Right lobe of liver (tissue), 6 donors: ENCODE results near the gene LGALS3BP. TPM values are rescaled to one million over a fixed set of nuclear protein-coding genes. Genes with fewer than 3 reads are reported as not detected.

Source experiments
- ATAC-seq, 4 donors: fragments of 200-7000 bp; cut with Tn5 transposase; one replicate each; pipeline ENCODE4 v1.9.1; 2020; ENCODE audit warnings: mild to moderate bottlenecking in 4 of 4, moderate library complexity in 4 of 4
- DNase-seq, 3 donors: peaks; one replicate each; pipeline ENCODE4 v3.0.0-alpha.2; 2020
- H3K27ac ChIP-seq, 3 donors: fragments of 200-600 bp; one replicate each; pipeline ENCODE4 v1.8.0; 2022
- H3K27me3 ChIP-seq, 2 donors: fragments of 200-600 bp; one replicate each; pipeline ENCODE4 v1.8.0; 2022
- H3K36me3 ChIP-seq, 4 donors: fragments of 200-600 bp; sonication (generic) in 1 of 4; one replicate each; pipeline versions ENCODE4 v1.5.1 to v1.8.0; 2017 to 2022; ENCODE audit warnings: control low read depth in 1 of 4
- H3K4me1 ChIP-seq, 4 donors: fragments of 200-600 bp; sonication (generic) in 1 of 4; one replicate each; pipeline versions ENCODE4 v1.5.1 to v1.8.0; 2017 to 2022; ENCODE audit warnings: control low read depth in 1 of 4
- H3K4me3 ChIP-seq, 3 donors: fragments of 200-600 bp; one replicate each; pipeline ENCODE4 v1.8.0; 2022
- H3K9me3 ChIP-seq, 4 donors: fragments of 200-600 bp; sonication (generic) in 1 of 4; one replicate each; pipeline versions ENCODE4 v1.5.1 to v1.8.0; 2017 to 2022; ENCODE audit warnings: control low read depth in 1 of 4
- POLR2A ChIP-seq: fragments of 450-650 bp; IDR thresholded peaks from one replicate; pipeline ENCODE4 v1.6.1; 2017; ENCODE audit warnings: antibody characterized with exemption, mild to moderate bottlenecking
- WGBS: methylation state at CpG from one replicate; pipeline ENCODE4 v1.1.6; 2018; ENCODE audit warnings: low coverage, low lambda C conversion rate; ENCODE audit not compliant: insufficient coverage; ENCODE audit errors: missing lambda C conversion rate; 5-methylcytosine and 5-hydroxymethylcytosine counted together
- intact Hi-C, 2 donors: fragments of 100-400 bp; cut with DNase I; formaldehyde crosslinking; loops; one replicate each; pipeline versions ENCODE4 v1.11.2 to v1.14.1; 2022
- total RNA-seq, 6 experiments: library from RNA; depleted of rRNA in 2 of 6; stranded (reverse); fragments of >200 nt in 2 of 6; fragmentation: NEBNext Ultra II Directional in 3 of 6; extraction: Animal tissue kit (Norgen Biotek cat#: 25700) in 3 of 6; gene quantifications; one replicate each; pipeline versions ENCODE4 v1.1.0 to v1.2.4, GENCODE V29; 2016 to 2023
- TF ChIP-seq, protein P1 (sequence below), 4 donors: fragments of 200-600 bp in 3 of 4; fragments of 450-650 bp in 1 of 4; IDR thresholded peaks; one replicate each; pipeline versions ENCODE4 v1.5.1 to v1.8.0; 2016 to 2022; ENCODE audit warnings: antibody characterized with exemption in 4 of 4, mild to moderate bottlenecking in 2 of 4
- donor health status: DM: no; HTN: yes; CAD: no.
- donor health status: DM: no; HTN: no; CAD: no.
- donor health status: DM: no; HTN: no; CAD: no.
- donor health status: DM: no; HTN: yes; CAD: no.
- donor health status: DM: no; HTN: yes; CAD: no.

LGALS3BP gene
- total RNA-seq, 6 experiments from 2014 or later, result 82.8 to 257 (median 121) TPM

DNA sequence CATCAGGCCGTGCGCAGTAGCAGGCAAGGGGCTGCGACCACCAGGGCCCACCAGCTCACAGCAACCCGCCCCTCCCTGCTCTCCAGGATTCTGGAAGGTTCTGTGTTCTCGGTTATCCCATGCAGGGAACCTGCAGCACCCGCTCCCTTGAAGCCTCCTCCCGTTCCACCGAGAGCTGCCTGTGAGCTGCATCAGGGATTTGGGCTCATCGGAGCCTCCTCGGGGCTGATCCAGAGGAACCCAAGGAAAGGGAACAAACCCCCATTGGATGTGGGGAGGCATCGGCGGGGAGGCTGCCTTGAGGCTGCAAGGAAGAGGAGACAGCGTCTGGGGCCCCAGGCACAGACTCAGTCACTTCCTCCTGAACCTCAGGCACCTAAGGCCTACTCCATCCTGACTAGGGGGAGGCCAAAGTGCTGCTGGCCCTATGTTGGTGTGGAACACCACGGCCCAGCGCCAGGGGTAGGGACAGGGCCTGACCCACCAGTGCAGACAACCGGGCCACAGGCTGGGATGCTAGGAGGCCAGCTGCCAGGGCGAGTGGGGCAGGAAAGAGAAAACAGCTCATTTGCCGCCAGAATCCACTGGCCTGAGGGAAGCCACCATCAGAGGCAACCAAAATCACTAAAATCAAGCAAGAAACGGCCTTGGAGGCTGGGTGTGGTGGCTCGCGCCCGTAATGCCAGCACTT lies 14.4 kb upstream of the LGALS3BP start:
- Histone ChIP-seq H3K4me1 (no peaks in the 10 kb centered on the region), H3K36me3 (peaks cover 0 to 25% (median 2%) of the 10 kb centered on the region in 4 donors), H3K4me3 (no peak overlapping the region), H3K27ac (peak overlapping the region in 1 of 3 donors; percentile 55), H3K9me3 (no peaks in the 10 kb centered on the region), H3K27me3 (no peaks in the 10 kb centered on the region)
- DNase-seq (peak; percentile 19 to 48 (median 46)), ATAC-seq (no peak)
- TF ChIP-seq, protein P1, sequence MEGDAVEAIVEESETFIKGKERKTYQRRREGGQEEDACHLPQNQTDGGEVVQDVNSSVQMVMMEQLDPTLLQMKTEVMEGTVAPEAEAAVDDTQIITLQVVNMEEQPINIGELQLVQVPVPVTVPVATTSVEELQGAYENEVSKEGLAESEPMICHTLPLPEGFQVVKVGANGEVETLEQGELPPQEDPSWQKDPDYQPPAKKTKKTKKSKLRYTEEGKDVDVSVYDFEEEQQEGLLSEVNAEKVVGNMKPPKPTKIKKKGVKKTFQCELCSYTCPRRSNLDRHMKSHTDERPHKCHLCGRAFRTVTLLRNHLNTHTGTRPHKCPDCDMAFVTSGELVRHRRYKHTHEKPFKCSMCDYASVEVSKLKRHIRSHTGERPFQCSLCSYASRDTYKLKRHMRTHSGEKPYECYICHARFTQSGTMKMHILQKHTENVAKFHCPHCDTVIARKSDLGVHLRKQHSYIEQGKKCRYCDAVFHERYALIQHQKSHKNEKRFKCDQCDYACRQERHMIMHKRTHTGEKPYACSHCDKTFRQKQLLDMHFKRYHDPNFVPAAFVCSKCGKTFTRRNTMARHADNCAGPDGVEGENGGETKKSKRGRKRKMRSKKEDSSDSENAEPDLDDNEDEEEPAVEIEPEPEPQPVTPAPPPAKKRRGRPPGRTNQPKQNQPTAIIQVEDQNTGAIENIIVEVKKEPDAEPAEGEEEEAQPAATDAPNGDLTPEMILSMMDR (IDR thresholded peaks at IDR 0.05), result no peak
- no peak for TF ChIP-seq POLR2A
- WGBS, result 88% methylated on average over 10 of the region's 22 CpGs
- intact Hi-C loops, result no loop called here

DNA sequence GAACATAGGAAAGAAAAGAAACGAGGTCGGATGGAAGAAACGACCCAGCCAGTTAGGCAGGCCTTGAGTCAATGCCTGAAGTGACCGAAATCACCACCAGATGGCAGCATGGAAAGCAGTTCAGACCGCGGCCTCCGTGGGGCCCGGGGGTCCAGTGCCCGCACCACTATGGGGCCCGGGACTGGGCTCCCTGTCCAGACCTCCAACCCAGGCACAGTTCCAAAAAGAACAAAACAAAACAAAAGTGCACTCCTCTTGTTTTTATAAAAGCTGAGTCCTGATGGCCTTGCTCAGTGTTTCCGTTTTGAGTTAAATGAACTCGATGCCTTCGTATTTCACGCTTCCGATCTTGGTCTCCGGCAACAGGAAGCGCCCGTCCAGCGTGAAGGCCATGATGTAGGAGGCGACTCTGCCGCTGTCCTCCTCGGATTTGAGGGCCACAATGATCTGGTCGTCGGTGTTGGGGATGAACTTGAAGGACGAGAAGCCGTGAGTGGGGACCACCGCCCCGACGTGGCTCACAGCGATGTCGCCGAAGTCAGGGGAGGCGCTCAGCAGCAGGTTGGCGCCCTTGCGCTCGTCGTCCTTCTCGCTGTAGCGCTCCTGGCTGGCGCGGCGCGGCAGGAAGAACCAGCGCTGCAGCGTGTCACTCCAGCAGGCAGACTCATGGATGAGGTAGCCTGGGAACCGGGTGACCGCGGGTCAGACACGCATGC lies 13.7 kb upstream of the LGALS3BP start:
- no peaks in the 10 kb centered on the region for H3K4me1 ChIP-seq
- no peaks in the 10 kb centered on the region for H3K9me3 ChIP-seq
- peak; percentile 67 to 78 (median 71) for ATAC-seq
- DNase-seq, result peak; percentile 54 to 60 (median 57)
- intact Hi-C loops, result no loop called here
- peak overlapping the region in 1 of 3 donors; percentile 55 for H3K27ac ChIP-seq
- 45% methylated on average over 18 of the region's 49 CpGs for WGBS
- peaks cover 0 to 25% (median 2%) of the 10 kb centered on the region in 4 donors for H3K36me3 ChIP-seq
- H3K4me3 ChIP-seq, result no peak overlapping the region
- no peaks in the 10 kb centered on the region for H3K27me3 ChIP-seq
- TF ChIP-seq, protein P1 (IDR thresholded peaks at IDR 0.05), result peak; percentile 53 to 81 (median 72)
- no peak for TF ChIP-seq POLR2A

GRCh38 chr17:78992542-78993212 lies 13.0 kb upstream of the LGALS3BP start:
- no peak for TF ChIP-seq POLR2A
- TF ChIP-seq, protein P1 (IDR thresholded peaks at IDR 0.05), result no peak
- H3K27me3 ChIP-seq, result no peaks in the 10 kb centered on the region
- 82% methylated on average over 10 of the region's 12 CpGs for WGBS
- H3K4me3 ChIP-seq, result no peak overlapping the region
- no peaks in the 10 kb centered on the region for H3K9me3 ChIP-seq
- intact Hi-C loops, result no loop called here
- DNase-seq (peak; percentile 13 to 31 (median 18)), ATAC-seq (no peak)
- H3K36me3 ChIP-seq, result peaks cover 0 to 22% (median 2%) of the 10 kb centered on the region in 4 donors
- no peak overlapping the region for H3K27ac ChIP-seq
- no peaks in the 10 kb centered on the region for H3K4me1 ChIP-seq

GRCh38 chr17:78991906-78992532 lies 12.3 kb upstream of the LGALS3BP start:
- intact Hi-C loops, result no loop called here
- TF ChIP-seq, protein P1 (IDR thresholded peaks at IDR 0.05), result no peak
- TF ChIP-seq POLR2A, result no peak
- DNase-seq (peak; percentile 15 to 31 (median 30)), ATAC-seq (no peak)
- Histone ChIP-seq H3K27me3 (no peaks in the 10 kb centered on the region), H3K4me3 (no peak overlapping the region), H3K9me3 (no peaks in the 10 kb centered on the region), H3K27ac (no peak overlapping the region), H3K4me1 (no peaks in the 10 kb centered on the region), H3K36me3 (peaks cover 0 to 17% (median 0%) of the 10 kb centered on the region in 4 donors)
- WGBS, result 94% methylated on average over 11 of the region's 22 CpGs
